HEK293 (cell line): ENCODE data around the gene KLC3.

Experiments used
- CTCF ChIA-PET: fragments of 350-600 bp; formaldehyde crosslinking; extraction: SDS; loops from one replicate; lab custom pipeline; 2021; ENCODE audit warnings: antibody characterized with exemption; lab: Yijun Ruan, JAX
- POLR2A ChIA-PET: fragments of 300-600 bp; formaldehyde crosslinking; extraction: SDS; loops from one replicate; lab custom pipeline; 2020; ENCODE audit warnings: antibody characterized with exemption, inconsistent platforms; lab: Yijun Ruan, JAX
- H3K27ac ChIP-seq: fragments of 200-500 bp; sonication (Bioruptor generic); 2 replicates; pipeline ENCODE4 v1.5.1; 2014; ENCODE audit warnings: low read depth, low read length, control low read depth, inconsistent platforms; ENCODE audit errors: extremely low read depth
- H3K36me3 ChIP-seq, 2 experiments: fragments of 200-500 bp in 1 of 2; sonication (Bioruptor generic) in 1 of 2; 1 replicate in 1 of 2; 2 replicates in 1 of 2; pipeline ENCODE4 v1.5.1; 2014 to 2017; ENCODE audit warnings: inconsistent platforms in 2 of 2, low read length in 2 of 2; ENCODE audit not compliant: control insufficient read depth in 2 of 2, insufficient read depth in 1 of 2
- H3K4me1 ChIP-seq: fragments of 200-500 bp; sonication (Bioruptor generic); 2 replicates; pipeline ENCODE4 v1.5.1; 2014; ENCODE audit warnings: mild to moderate bottlenecking, low read length, inconsistent platforms; ENCODE audit not compliant: control insufficient read depth, insufficient read depth
- H3K4me3 ChIP-seq: 2 replicates; pipeline ENCODE4 v1.5.1; 2011; ENCODE audit warnings: low read depth, mild to moderate bottlenecking, control low read depth, low read length, moderate library complexity
- H3K9me3 ChIP-seq: fragments of 200-500 bp; sonication (Bioruptor generic); 2 replicates; pipeline ENCODE4 v1.5.1; 2014; ENCODE audit warnings: low read depth, low read length, inconsistent platforms; ENCODE audit not compliant: control insufficient read depth, insufficient read depth
- GLIS2 ChIP-seq: fragments of 450-650 bp; formaldehyde crosslinking; IDR thresholded peaks from 2 replicates; pipeline ENCODE4 v1.5.1; 2016; ENCODE audit warnings: missing biosample characterization, missing genetic modification characterization
- PRDM10 ChIP-seq: fragments of 450-650 bp; formaldehyde crosslinking; IDR thresholded peaks from 2 replicates; pipeline ENCODE4 v1.5.1; 2016; ENCODE audit warnings: missing biosample characterization, missing genetic modification characterization
- SALL2 ChIP-seq: fragments of 450-650 bp; formaldehyde crosslinking; IDR thresholded peaks from 2 replicates; pipeline ENCODE4 v1.5.0; 2017; ENCODE audit warnings: missing biosample characterization, mild to moderate bottlenecking, missing genetic modification characterization, borderline replicate concordance
- ZNF138 ChIP-seq: fragments of 450-650 bp; formaldehyde crosslinking; IDR thresholded peaks from 2 replicates; pipeline ENCODE4 v1.5.1; 2016; ENCODE audit warnings: missing biosample characterization, missing genetic modification characterization, borderline replicate concordance
- ZNF16 ChIP-seq: fragments of 450-650 bp; formaldehyde crosslinking; IDR thresholded peaks from 2 replicates; pipeline ENCODE4 v1.5.1; 2016; ENCODE audit warnings: low read depth, missing biosample characterization, missing genetic modification characterization
- ZNF169 ChIP-seq: fragments of 450-650 bp; formaldehyde crosslinking; IDR thresholded peaks from 2 replicates; pipeline ENCODE4 v1.5.1; 2016; ENCODE audit warnings: missing biosample characterization, missing genetic modification characterization
- ZNF184 ChIP-seq: fragments of 450-650 bp; IDR thresholded peaks from 2 replicates; pipeline ENCODE4 v1.5.1; 2018; ENCODE audit warnings: missing biosample characterization, mild to moderate bottlenecking, missing genetic modification characterization
- ZNF221 ChIP-seq: fragments of 450-650 bp; formaldehyde crosslinking; IDR thresholded peaks from 2 replicates; pipeline ENCODE4 v1.5.1; 2017; ENCODE audit warnings: missing biosample characterization, missing genetic modification characterization, borderline replicate concordance
- ZNF398 ChIP-seq: fragments of 450-650 bp; formaldehyde crosslinking; IDR thresholded peaks from 2 replicates; pipeline ENCODE4 v1.5.1; 2017; ENCODE audit warnings: missing biosample characterization, missing genetic modification characterization
- ZNF521 ChIP-seq: fragments of 450-650 bp; formaldehyde crosslinking; IDR thresholded peaks from 2 replicates; pipeline ENCODE4 v1.5.1; 2017; ENCODE audit warnings: missing biosample characterization, mild to moderate bottlenecking, missing genetic modification characterization
- ZNF623 ChIP-seq: fragments of 450-650 bp; formaldehyde crosslinking; IDR thresholded peaks from 2 replicates; pipeline ENCODE4 v1.5.1; 2016; ENCODE audit warnings: missing biosample characterization, missing genetic modification characterization
- ZNF830 ChIP-seq: fragments of 450-650 bp; IDR thresholded peaks from 2 replicates; pipeline ENCODE4 v1.5.0; 2018; ENCODE audit warnings: missing biosample characterization, missing genetic modification characterization, low read depth, mild to moderate bottlenecking, moderate library complexity
- ZSCAN30 ChIP-seq: fragments of 450-650 bp; IDR thresholded peaks from 2 replicates; pipeline ENCODE4 v1.5.1; 2018; ENCODE audit warnings: missing biosample characterization, mild to moderate bottlenecking, missing genetic modification characterization, moderate library complexity
- TF ChIP-seq, protein P1 (sequence below): fragments of 450-650 bp; formaldehyde crosslinking; IDR thresholded peaks from 2 replicates; pipeline ENCODE4 v1.5.1; 2016; ENCODE audit warnings: missing biosample characterization, missing genetic modification characterization
- TF ChIP-seq, protein P2 (sequence below): fragments of 450-650 bp; formaldehyde crosslinking; IDR thresholded peaks from 2 replicates; pipeline ENCODE4 v1.5.1; 2016; ENCODE audit warnings: missing biosample characterization, missing genetic modification characterization
- TF ChIP-seq, protein P3 (sequence below): sonication (generic); formaldehyde crosslinking; IDR thresholded peaks from 2 replicates; pipeline ENCODE4 v1.8.1; 2022; ENCODE audit warnings: mild to moderate bottlenecking, moderate library complexity, missing genetic modification reagents
- TF ChIP-seq, protein P4 (sequence below): fragments of 450-650 bp; formaldehyde crosslinking; IDR thresholded peaks from 2 replicates; pipeline ENCODE4 v1.5.1; 2016; ENCODE audit warnings: missing biosample characterization, missing genetic modification characterization, low read depth

Gene KLC3

DNA sequence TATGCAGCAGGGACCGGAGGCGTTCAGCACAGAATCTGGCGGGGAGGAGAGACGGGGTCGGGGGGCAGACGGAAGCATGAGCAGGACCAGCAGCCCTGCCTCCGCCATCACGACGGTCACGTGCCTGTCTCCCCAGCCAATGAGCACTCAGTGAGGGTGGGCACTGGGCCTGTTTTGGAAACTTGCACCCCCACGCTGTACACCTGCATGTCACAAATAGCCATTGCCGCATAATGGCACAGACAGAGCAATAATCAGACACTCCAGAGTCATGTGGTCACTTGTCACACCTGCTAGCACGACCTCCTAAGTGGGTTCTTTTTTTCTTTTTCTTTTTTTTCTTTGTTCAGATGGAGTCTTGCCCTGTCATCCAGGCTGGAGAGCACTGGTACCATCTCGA, 21.1 kb downstream of the KLC3 start (continued):
- TF ChIP-seq ZNF16 (no peak), GLIS2 (tag by site-specific recombination) (no peak), ZNF830 (tag by site-specific recombination) (no peak)
- TF ChIP-seq, protein P1, sequence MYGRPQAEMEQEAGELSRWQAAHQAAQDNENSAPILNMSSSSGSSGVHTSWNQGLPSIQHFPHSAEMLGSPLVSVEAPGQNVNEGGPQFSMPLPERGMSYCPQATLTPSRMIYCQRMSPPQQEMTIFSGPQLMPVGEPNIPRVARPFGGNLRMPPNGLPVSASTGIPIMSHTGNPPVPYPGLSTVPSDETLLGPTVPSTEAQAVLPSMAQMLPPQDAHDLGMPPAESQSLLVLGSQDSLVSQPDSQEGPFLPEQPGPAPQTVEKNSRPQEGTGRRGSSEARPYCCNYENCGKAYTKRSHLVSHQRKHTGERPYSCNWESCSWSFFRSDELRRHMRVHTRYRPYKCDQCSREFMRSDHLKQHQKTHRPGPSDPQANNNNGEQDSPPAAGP (tag by site-specific recombination), result no peak

- ChIA-PET CTCF (interaction anchor here (0.6 kb wide), 1 partner anchor 52 kb away, joined by 4 read pairs; no protein-coding TSS in a partner anchor), POLR2A (no interaction called here)
- peaks cover 52 to 65% of the 10 kb centered on the region in 2 experiments; a peak in 2 of 3 replicates for H3K36me3 ChIP-seq
Observed at GRCh38 chr19:45362291-45362690, 21.7 kb downstream of the KLC3 start.

More at GRCh38 chr19:45362291-45362690, 21.7 kb downstream of the KLC3 start:
- Histone ChIP-seq H3K4me1 (no peaks in the 10 kb centered on the region), H3K9me3 (no peaks in the 10 kb centered on the region), H3K4me3 (no peak overlapping the region), H3K27ac (0 out of 2 replicates have a peak overlapping the region, but pooled peaks have one; percentile 9)
- TF ChIP-seq ZNF184, result no peak
- no peak for TF ChIP-seq ZSCAN30 (tag by site-specific recombination)
- TF ChIP-seq ZNF521 (tag by site-specific recombination), result no peak
- no peak for TF ChIP-seq SALL2 (tag by site-specific recombination)
- TF ChIP-seq, protein P2, sequence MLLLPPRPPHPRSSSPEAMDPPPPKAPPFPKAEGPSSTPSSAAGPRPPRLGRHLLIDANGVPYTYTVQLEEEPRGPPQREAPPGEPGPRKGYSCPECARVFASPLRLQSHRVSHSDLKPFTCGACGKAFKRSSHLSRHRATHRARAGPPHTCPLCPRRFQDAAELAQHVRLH, result no peak
- TF ChIP-seq PRDM10, result no peak
- TF ChIP-seq, protein P3, sequence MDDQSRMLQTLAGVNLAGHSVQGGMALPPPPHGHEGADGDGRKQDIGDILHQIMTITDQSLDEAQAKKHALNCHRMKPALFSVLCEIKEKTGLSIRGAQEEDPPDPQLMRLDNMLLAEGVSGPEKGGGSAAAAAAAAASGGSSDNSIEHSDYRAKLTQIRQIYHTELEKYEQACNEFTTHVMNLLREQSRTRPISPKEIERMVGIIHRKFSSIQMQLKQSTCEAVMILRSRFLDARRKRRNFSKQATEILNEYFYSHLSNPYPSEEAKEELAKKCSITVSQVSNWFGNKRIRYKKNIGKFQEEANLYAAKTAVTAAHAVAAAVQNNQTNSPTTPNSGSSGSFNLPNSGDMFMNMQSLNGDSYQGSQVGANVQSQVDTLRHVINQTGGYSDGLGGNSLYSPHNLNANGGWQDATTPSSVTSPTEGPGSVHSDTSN (CRISPR knock-in tag), result no peak
- no peak for TF ChIP-seq ZNF169
- TF ChIP-seq ZNF623 (tag by site-specific recombination), result no peak
- TF ChIP-seq ZNF398, result no peak
- no peak for TF ChIP-seq ZNF221 (tag by site-specific recombination)
- TF ChIP-seq, protein P4, sequence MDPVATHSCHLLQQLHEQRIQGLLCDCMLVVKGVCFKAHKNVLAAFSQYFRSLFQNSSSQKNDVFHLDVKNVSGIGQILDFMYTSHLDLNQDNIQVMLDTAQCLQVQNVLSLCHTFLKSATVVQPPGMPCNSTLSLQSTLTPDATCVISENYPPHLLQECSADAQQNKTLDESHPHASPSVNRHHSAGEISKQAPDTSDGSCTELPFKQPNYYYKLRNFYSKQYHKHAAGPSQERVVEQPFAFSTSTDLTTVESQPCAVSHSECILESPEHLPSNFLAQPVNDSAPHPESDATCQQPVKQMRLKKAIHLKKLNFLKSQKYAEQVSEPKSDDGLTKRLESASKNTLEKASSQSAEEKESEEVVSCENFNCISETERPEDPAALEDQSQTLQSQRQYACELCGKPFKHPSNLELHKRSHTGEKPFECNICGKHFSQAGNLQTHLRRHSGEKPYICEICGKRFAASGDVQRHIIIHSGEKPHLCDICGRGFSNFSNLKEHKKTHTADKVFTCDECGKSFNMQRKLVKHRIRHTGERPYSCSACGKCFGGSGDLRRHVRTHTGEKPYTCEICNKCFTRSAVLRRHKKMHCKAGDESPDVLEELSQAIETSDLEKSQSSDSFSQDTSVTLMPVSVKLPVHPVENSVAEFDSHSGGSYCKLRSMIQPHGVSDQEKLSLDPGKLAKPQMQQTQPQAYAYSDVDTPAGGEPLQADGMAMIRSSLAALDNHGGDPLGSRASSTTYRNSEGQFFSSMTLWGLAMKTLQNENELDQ (tag by site-specific recombination), result no peak
- no peak for TF ChIP-seq ZNF138 (tag by site-specific recombination)
